Fibroblast of lung (primary cell): ENCODE data around the gene SPECC1L.

Experiments used
- CTCF ChIP-seq, 2 donors: IDR thresholded peaks in 1 of 2; conservative IDR thresholded peaks in 1 of 2; 1 replicate in 1 of 2; 2 replicates in 1 of 2; pipeline ENCODE4 v1.5.1; 2011 to 2012; ENCODE audit warnings: low read length in 2 of 2, control low read depth in 1 of 2, inconsistent platforms in 1 of 2, low read depth in 1 of 2, mild to moderate bottlenecking in 1 of 2
- EZH2 ChIP-seq: IDR thresholded peaks from 2 replicates; pipeline ENCODE4 v1.5.1; 2012; ENCODE audit warnings: low read length, control low read depth, mild to moderate bottlenecking; ENCODE audit errors: missing control alignments

- no peak for TF ChIP-seq CTCF (conservative IDR thresholded peaks at IDR 0.05 in 1 of 2, IDR thresholded peaks at IDR 0.05 in 1 of 2; ENCODE audit: low read depth in 1 of 2, low read length in 2 of 2)
- TF ChIP-seq EZH2, result no peak
Observed at GRCh38 chr22:24393848-24394247, 123.2 kb downstream of the SPECC1L start.
